Measurements from ENCODE around the gene HPCAL1. TPM values are rescaled to one million over a fixed set of nuclear protein-coding genes. Genes with fewer than 3 reads are reported as not detected.

The HPCAL1 gene
- total and polyA plus RNA-seq, 10 of the 15 experiments (the other 5 are each of a cell fraction or from before 2014, with no cell fraction given) = 0.40 to 12.8 (median 7.9) TPM

GRCh38 chr2:10372203-10372861 is 69.6 kb downstream of the HPCAL1 start (continued):
- TF ChIP-seq STAT3 (IDR thresholded peaks at IDR 0.05; ENCODE audit: low read depth, low read length) (no peak), EP300 (IDR thresholded peaks at IDR 0.05; ENCODE audit: borderline replicate concordance in 1 of 2, control insufficient read depth in 1 of 2, low read depth in 2 of 2, low read length in 2 of 2) (no peak), JUNB (IDR thresholded peaks at IDR 0.05) (no peak)

- in situ Hi-C loops (cut with MboI) = no loop called here
- 41% methylated on average over 7 of the region's 7 CpGs for WGBS (ENCODE audit: insufficient coverage, insufficient replicate concordance, low lambda C conversion rate, missing lambda C conversion rate)
- TF ChIP-seq ZNF622 (IDR thresholded peaks at IDR 0.05) = no peak
- TF ChIP-seq SP1 (IDR thresholded peaks at IDR 0.05; ENCODE audit: low read depth, low read length) = no peak
- TF ChIP-seq, protein P1, sequence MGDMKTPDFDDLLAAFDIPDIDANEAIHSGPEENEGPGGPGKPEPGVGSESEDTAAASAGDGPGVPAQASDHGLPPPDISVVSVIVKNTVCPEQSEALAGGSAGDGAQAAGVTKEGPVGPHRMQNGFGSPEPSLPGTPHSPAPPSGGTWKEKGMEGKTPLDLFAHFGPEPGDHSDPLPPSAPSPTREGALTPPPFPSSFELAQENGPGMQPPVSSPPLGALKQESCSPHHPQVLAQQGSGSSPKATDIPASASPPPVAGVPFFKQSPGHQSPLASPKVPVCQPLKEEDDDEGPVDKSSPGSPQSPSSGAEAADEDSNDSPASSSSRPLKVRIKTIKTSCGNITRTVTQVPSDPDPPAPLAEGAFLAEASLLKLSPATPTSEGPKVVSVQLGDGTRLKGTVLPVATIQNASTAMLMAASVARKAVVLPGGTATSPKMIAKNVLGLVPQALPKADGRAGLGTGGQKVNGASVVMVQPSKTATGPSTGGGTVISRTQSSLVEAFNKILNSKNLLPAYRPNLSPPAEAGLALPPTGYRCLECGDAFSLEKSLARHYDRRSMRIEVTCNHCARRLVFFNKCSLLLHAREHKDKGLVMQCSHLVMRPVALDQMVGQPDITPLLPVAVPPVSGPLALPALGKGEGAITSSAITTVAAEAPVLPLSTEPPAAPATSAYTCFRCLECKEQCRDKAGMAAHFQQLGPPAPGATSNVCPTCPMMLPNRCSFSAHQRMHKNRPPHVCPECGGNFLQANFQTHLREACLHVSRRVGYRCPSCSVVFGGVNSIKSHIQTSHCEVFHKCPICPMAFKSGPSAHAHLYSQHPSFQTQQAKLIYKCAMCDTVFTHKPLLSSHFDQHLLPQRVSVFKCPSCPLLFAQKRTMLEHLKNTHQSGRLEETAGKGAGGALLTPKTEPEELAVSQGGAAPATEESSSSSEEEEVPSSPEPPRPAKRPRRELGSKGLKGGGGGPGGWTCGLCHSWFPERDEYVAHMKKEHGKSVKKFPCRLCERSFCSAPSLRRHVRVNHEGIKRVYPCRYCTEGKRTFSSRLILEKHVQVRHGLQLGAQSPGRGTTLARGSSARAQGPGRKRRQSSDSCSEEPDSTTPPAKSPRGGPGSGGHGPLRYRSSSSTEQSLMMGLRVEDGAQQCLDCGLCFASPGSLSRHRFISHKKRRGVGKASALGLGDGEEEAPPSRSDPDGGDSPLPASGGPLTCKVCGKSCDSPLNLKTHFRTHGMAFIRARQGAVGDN (IDR thresholded peaks at IDR 0.05) = no peak
- no peak for TF ChIP-seq POLR2A (IDR thresholded peaks at IDR 0.05; ENCODE audit: low read depth, low read length)
- TF ChIP-seq HDAC6 (IDR thresholded peaks at IDR 0.05; ENCODE audit: unreplicated experiment) = no peak
- no peak for TF ChIP-seq IKZF2 (IDR thresholded peaks at IDR 0.05)
- no peak for TF ChIP-seq WRNIP1 (IDR thresholded peaks at IDR 0.05; ENCODE audit: borderline replicate concordance, low read depth, low read length)
- no peak for TF ChIP-seq SREBF2 (IDR thresholded peaks at IDR 0.05; ENCODE audit: low read length)
- no peak for TF ChIP-seq NRF1 (conservative IDR thresholded peaks at IDR 0.05; ENCODE audit: low read depth, low read length)
- TF ChIP-seq CBFB (IDR thresholded peaks at IDR 0.05; ENCODE audit: low read depth) = no peak
- TF ChIP-seq, protein P2, sequence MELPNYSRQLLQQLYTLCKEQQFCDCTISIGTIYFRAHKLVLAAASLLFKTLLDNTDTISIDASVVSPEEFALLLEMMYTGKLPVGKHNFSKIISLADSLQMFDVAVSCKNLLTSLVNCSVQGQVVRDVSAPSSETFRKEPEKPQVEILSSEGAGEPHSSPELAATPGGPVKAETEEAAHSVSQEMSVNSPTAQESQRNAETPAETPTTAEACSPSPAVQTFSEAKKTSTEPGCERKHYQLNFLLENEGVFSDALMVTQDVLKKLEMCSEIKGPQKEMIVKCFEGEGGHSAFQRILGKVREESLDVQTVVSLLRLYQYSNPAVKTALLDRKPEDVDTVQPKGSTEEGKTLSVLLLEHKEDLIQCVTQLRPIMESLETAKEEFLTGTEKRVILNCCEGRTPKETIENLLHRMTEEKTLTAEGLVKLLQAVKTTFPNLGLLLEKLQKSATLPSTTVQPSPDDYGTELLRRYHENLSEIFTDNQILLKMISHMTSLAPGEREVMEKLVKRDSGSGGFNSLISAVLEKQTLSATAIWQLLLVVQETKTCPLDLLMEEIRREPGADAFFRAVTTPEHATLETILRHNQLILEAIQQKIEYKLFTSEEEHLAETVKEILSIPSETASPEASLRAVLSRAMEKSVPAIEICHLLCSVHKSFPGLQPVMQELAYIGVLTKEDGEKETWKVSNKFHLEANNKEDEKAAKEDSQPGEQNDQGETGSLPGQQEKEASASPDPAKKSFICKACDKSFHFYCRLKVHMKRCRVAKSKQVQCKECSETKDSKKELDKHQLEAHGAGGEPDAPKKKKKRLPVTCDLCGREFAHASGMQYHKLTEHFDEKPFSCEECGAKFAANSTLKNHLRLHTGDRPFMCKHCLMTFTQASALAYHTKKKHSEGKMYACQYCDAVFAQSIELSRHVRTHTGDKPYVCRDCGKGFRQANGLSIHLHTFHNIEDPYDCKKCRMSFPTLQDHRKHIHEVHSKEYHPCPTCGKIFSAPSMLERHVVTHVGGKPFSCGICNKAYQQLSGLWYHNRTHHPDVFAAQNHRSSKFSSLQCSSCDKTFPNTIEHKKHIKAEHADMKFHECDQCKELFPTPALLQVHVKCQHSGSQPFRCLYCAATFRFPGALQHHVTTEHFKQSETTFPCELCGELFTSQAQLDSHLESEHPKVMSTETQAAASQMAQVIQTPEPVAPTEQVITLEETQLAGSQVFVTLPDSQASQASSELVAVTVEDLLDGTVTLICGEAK (IDR thresholded peaks at IDR 0.05; ENCODE audit: borderline replicate concordance) = no peak
- no peak for TF ChIP-seq STAT1 (conservative IDR thresholded peaks at IDR 0.05)
- TF ChIP-seq BCL11A (IDR thresholded peaks at IDR 0.05; ENCODE audit: low read depth, low read length) = no peak
These were observed 70.1 kb downstream of the HPCAL1 start for GRCh38 chr2:10372862-10373240.

More at GRCh38 chr2:10372862-10373240, 70.1 kb downstream of the HPCAL1 start:
- Histone ChIP-seq H4K20me1 (ENCODE audit: control insufficient read depth, insufficient read depth) (no peaks in the 10 kb centered on the region), H3K4me3 (no peak overlapping the region), H3K4me2 (ENCODE audit: control insufficient read depth, insufficient read depth) (no peak overlapping the region), H3K36me3 (ENCODE audit: control insufficient read depth in 2 of 2, insufficient read depth in 2 of 2, low read length in 1 of 2) (no peaks in the 10 kb centered on the region), H3K79me2 (ENCODE audit: control insufficient read depth, insufficient read depth, low read length) (no peaks in the 10 kb centered on the region), H3K9ac (ENCODE audit: control insufficient read depth, insufficient read depth, low read length) (no peak overlapping the region), H3K27ac (ENCODE audit: control insufficient read depth, insufficient read depth) (no peak overlapping the region), H3K9me3 (replicated peaks; ENCODE audit: control insufficient read depth, insufficient read depth, low read length) (no peaks in the 10 kb centered on the region), H2AFZ (ENCODE audit: control insufficient read depth, low read depth, low read length) (no peak overlapping the region), H3K4me1 (ENCODE audit: control insufficient read depth, insufficient read depth, low read length) (peaks cover 17% of the 10 kb centered on the region), H3K27me3 (replicated peaks in 1 of 2; ENCODE audit: control insufficient read depth in 2 of 2, insufficient read depth in 2 of 2, low read length in 1 of 2) (no peaks in the 10 kb centered on the region)
- BruUV-seq (replicated peaks) = no TSS peak
- ChIA-PET RAD21 (ENCODE audit: unreplicated experiment) (no interaction called here), POLR2A (interaction anchor here (1.1 kb wide), 1 partner anchor 35 kb away, joined by 3 read pairs; no protein-coding TSS in a partner anchor), SMC1A (ENCODE audit: uncharacterized antibody, unreplicated experiment) (no interaction called here), CTCF (no interaction called here)
- ATAC-seq (no peak), FAIRE-seq (no peak), DNase-seq (ENCODE audit: low read depth, low spot score) (no peak)
- intact Hi-C loops (cut with micrococcal nuclease; ENCODE audit: unreplicated experiment) = no loop called here
